IPS-11a (cell line): ENCODE data around the gene LIPT2.

Experiments
- H3K4me3 ChIP-seq: one replicate; pipeline ENCODE4 v1.5.1; 2013; ENCODE audit warnings: low read depth, low read length, control low read depth

LIPT2 gene

GRCh38 chr11:74466916-74467885 lies 26.3 kb downstream of the LIPT2 start, which contains the start of gene KCNE3:
KCNE3 (minus strand) TSS chr11:74467549; CDS start chr11:74457563, 9,986 bp downstream.
- H3K4me3 ChIP-seq, result peak within 1 kb of the TSS; percentile 63

GRCh38 chr11:74465291-74465708 lies 28.2 kb downstream of the LIPT2 start:
- no peak overlapping the region for H3K4me3 ChIP-seq

GRCh38 chr11:74464746-74465145 lies 28.8 kb downstream of the LIPT2 start:
- no peak overlapping the region for H3K4me3 ChIP-seq

GRCh38 chr11:74463216-74463615 lies 30.3 kb downstream of the LIPT2 start:
- H3K4me3 ChIP-seq, result no peak overlapping the region

- no peak overlapping the region for H3K4me3 ChIP-seq
Observed at GRCh38 chr11:74462631-74463030, 30.9 kb downstream of the LIPT2 start.

GRCh38 chr11:74462009-74462408 lies 31.5 kb downstream of the LIPT2 start:
- H3K4me3 ChIP-seq, result no peak overlapping the region

GRCh38 chr11:74460481-74461154 lies 32.9 kb downstream of the LIPT2 start:
- no peak overlapping the region for H3K4me3 ChIP-seq

- no peak overlapping the region for H3K4me3 ChIP-seq
Observed at GRCh38 chr11:74460065-74460464, 33.5 kb downstream of the LIPT2 start.

- H3K4me3 ChIP-seq, result no peak overlapping the region
Observed at GRCh38 chr11:74459584-74459983, 33.9 kb downstream of the LIPT2 start.

- H3K4me3 ChIP-seq, result no peak overlapping the region
Observed at GRCh38 chr11:74457356-74457755, 36.2 kb downstream of the LIPT2 start.

GRCh38 chr11:74453373-74453975 lies 40.0 kb downstream of the LIPT2 start:
- no peak overlapping the region for H3K4me3 ChIP-seq

GRCh38 chr11:74452366-74452765 lies 41.2 kb downstream of the LIPT2 start:
- H3K4me3 ChIP-seq, result no peak overlapping the region

GRCh38 chr11:74450318-74450717 lies 43.2 kb downstream of the LIPT2 start:
- H3K4me3 ChIP-seq, result no peak overlapping the region

GRCh38 chr11:74449369-74449931 lies 44.1 kb downstream of the LIPT2 start:
- H3K4me3 ChIP-seq, result no peak overlapping the region

- H3K4me3 ChIP-seq, result no peak overlapping the region
Observed at GRCh38 chr11:74447720-74448119, 45.8 kb downstream of the LIPT2 start.

GRCh38 chr11:74446532-74446938 lies 47.0 kb downstream of the LIPT2 start:
- no peak overlapping the region for H3K4me3 ChIP-seq

GRCh38 chr11:74444173-74444826 lies 49.2 kb downstream of the LIPT2 start:
- H3K4me3 ChIP-seq, result no peak overlapping the region

- H3K4me3 ChIP-seq, result no peak overlapping the region
Observed at GRCh38 chr11:74443071-74443864, 50.3 kb downstream of the LIPT2 start.

- no peak overlapping the region for H3K4me3 ChIP-seq
Observed at GRCh38 chr11:74442636-74443035, 50.9 kb downstream of the LIPT2 start.
